ENCODE measurements around the gene SHOC2. TPM values are rescaled to one million over a fixed set of nuclear protein-coding genes. Genes with fewer than 3 reads are reported as not detected.

The SHOC2 gene
- total and polyA plus RNA-seq, 2 of the 8 experiments (the other 6 are each of a cell fraction or from before 2014, with no cell fraction given) = 7.6 to 28.2 TPM

GRCh38 chr10:111023060-111023459 lies 103.7 kb downstream of the SHOC2 start (continued):
- TF ChIP-seq CHD7 (IDR thresholded peaks at IDR 0.05; ENCODE audit: insufficient replicate concordance, low read length) = no peak
- 0 out of 2 replicates have a peak, but pooled peaks have one; percentile 24 for TF ChIP-seq E2F6 (IDR thresholded peaks at IDR 0.05)
- no peak for TF ChIP-seq SIN3A (conservative IDR thresholded peaks at IDR 0.05 in 1 of 2, IDR thresholded peaks at IDR 0.05 in 1 of 2; ENCODE audit: low read depth in 1 of 2, low read length in 2 of 2)

Measured in H1 (cell line).